ENCODE results near the gene SUSD5. TPM values are rescaled to one million over a fixed set of nuclear protein-coding genes. Genes with fewer than 3 reads are reported as not detected.

The SUSD5 gene
- total and polyA plus RNA-seq, 2 experiments from 2014 or later: 1.4 to 3.6 TPM

GRCh38 chr3:33236005-33236404, 17.4 kb upstream of the SUSD5 start:
- H3K4me1 Mint-ChIP-seq: no peaks in the 10 kb centered on the region; the same call in 2 of the 3 replicates
- no peak overlapping the region for H3K27ac ChIP-seq (ENCODE audit: low read depth)
- no peak for ATAC-seq
- no peak overlapping the region for H3K4me3 Mint-ChIP-seq
- no peaks in the 10 kb centered on the region for H3K9me2 ChIP-seq (ENCODE audit: insufficient read depth)
- TF ChIP-seq NANOG (IDR thresholded peaks at IDR 0.05; ENCODE audit: borderline replicate concordance): no peak
- TF ChIP-seq JUNB (IDR thresholded peaks at IDR 0.05; ENCODE audit: unreplicated experiment): no peak
- H3K27me3 ChIP-seq (ENCODE audit: insufficient read depth): no peaks in the 10 kb centered on the region
- H3K4me3 ChIP-seq: no peak overlapping the region
- 0 out of 2 replicates have a peak, but pooled peaks cover 6% of the 10 kb centered on the region for H3K4me1 ChIP-seq (ENCODE audit: insufficient read depth)
- no peaks in the 10 kb centered on the region for H4K20me1 ChIP-seq (replicated peaks; ENCODE audit: insufficient read depth)
- H3K4me2 ChIP-seq: no peak overlapping the region
- no peak overlapping the region for H3K27ac Mint-ChIP-seq
- peak overlapping the region; percentile 31; the same call in 1 of the 2 replicates for H2AFZ ChIP-seq
- H3K9me3 Mint-ChIP-seq: no peaks in the 10 kb centered on the region
- H3K36me3 ChIP-seq (ENCODE audit: insufficient read depth): no peaks in the 10 kb centered on the region
- no peaks in the 10 kb centered on the region for H3K79me2 ChIP-seq (replicated peaks; ENCODE audit: insufficient read depth)
- no peaks in the 10 kb centered on the region for H3K36me3 Mint-ChIP-seq (ENCODE audit: low read depth)
- DNase-seq (ENCODE audit: low spot score): no peak
- H3F3A ChIP-seq (replicated peaks; ENCODE audit: low read depth): no peaks in the 10 kb centered on the region
- H3K27me3 Mint-ChIP-seq (ENCODE audit: insufficient read depth, low read depth, poor library complexity): peaks cover 3% of the 10 kb centered on the region

GRCh38 chr3:33233884-33234283, 15.3 kb upstream of the SUSD5 start:
- Histone ChIP-seq H4K20me1 (replicated peaks; ENCODE audit: insufficient read depth) (no peaks in the 10 kb centered on the region), H3K79me2 (replicated peaks; ENCODE audit: insufficient read depth) (no peaks in the 10 kb centered on the region), H3K9me2 (ENCODE audit: insufficient read depth) (no peaks in the 10 kb centered on the region), H3K27me3 (ENCODE audit: insufficient read depth) (no peaks in the 10 kb centered on the region), H3K36me3 (ENCODE audit: insufficient read depth) (no peaks in the 10 kb centered on the region), H2AFZ (0 out of 2 replicates have a peak overlapping the region, but pooled peaks have one; percentile 32), H3K4me3 (no peak overlapping the region), H3K27ac (ENCODE audit: low read depth) (no peak overlapping the region), H3K4me2 (no peak overlapping the region), H3K4me1 (ENCODE audit: insufficient read depth) (0 out of 2 replicates have a peak, but pooled peaks cover 6% of the 10 kb centered on the region), H3F3A (replicated peaks; ENCODE audit: low read depth) (no peaks in the 10 kb centered on the region)
- Mint-ChIP-seq H3K27me3 (ENCODE audit: insufficient read depth, low read depth, poor library complexity) (peaks cover 4% of the 10 kb centered on the region), H3K4me1 (no peaks in the 10 kb centered on the region; the same call in 2 of the 3 replicates), H3K4me3 (no peak overlapping the region), H3K36me3 (ENCODE audit: low read depth) (no peaks in the 10 kb centered on the region), H3K27ac (no peak overlapping the region), H3K9me3 (no peaks in the 10 kb centered on the region)
- TF ChIP-seq EZH2 (IDR thresholded peaks at IDR 0.05; ENCODE audit: low read depth, unreplicated experiment): no peak
- TF ChIP-seq CTCF (conservative IDR thresholded peaks at IDR 0.05; ENCODE audit: low read depth in 2 of 2): peak in 1 of 2 experiments; percentile 41; a peak in 2 of 4 replicates
- TF ChIP-seq NANOG (IDR thresholded peaks at IDR 0.05; ENCODE audit: borderline replicate concordance): no peak
- DNase-seq (ENCODE audit: low spot score) (no peak), ATAC-seq (no peak)

GRCh38 chr3:33231756-33232465, 13.3 kb upstream of the SUSD5 start:
- DNase-seq (ENCODE audit: low spot score): peak; percentile 33
- Histone ChIP-seq H3K9me2 (ENCODE audit: insufficient read depth) (no peaks in the 10 kb centered on the region), H3K27ac (ENCODE audit: low read depth) (no peak overlapping the region), H3F3A (replicated peaks; ENCODE audit: low read depth) (no peaks in the 10 kb centered on the region), H3K79me2 (replicated peaks; ENCODE audit: insufficient read depth) (no peaks in the 10 kb centered on the region), H3K4me2 (no peak overlapping the region), H2AFZ (peak overlapping the region; percentile 89), H4K20me1 (replicated peaks; ENCODE audit: insufficient read depth) (no peaks in the 10 kb centered on the region), H3K36me3 (ENCODE audit: insufficient read depth) (no peaks in the 10 kb centered on the region), H3K4me3 (no peak overlapping the region), H3K4me1 (ENCODE audit: insufficient read depth) (0 out of 2 replicates have a peak, but pooled peaks cover 6% of the 10 kb centered on the region), H3K27me3 (ENCODE audit: insufficient read depth) (no peaks in the 10 kb centered on the region)
- no peak overlapping the region for H3K4me3 Mint-ChIP-seq
- no peaks in the 10 kb centered on the region; the same call in 2 of the 3 replicates for H3K4me1 Mint-ChIP-seq
- no peaks in the 10 kb centered on the region for H3K36me3 Mint-ChIP-seq (ENCODE audit: low read depth)
- no peak overlapping the region for H3K27ac Mint-ChIP-seq
- peaks cover 4% of the 10 kb centered on the region for H3K27me3 Mint-ChIP-seq (ENCODE audit: insufficient read depth, low read depth, poor library complexity)
- no peaks in the 10 kb centered on the region for H3K9me3 Mint-ChIP-seq
- peak; percentile 56; the same call in 2 of the 3 replicates for ATAC-seq
- TF ChIP-seq EZH2 (IDR thresholded peaks at IDR 0.05; ENCODE audit: low read depth, unreplicated experiment) (no peak), ZNF331 (CRISPR knock-in tag; IDR thresholded peaks at IDR 0.05; ENCODE audit: low read depth) (no peak), REST (IDR thresholded peaks at IDR 0.05; ENCODE audit: unreplicated experiment) (no peak), ETS1 (IDR thresholded peaks at IDR 0.05) (no peak), CREB1 (CRISPR knock-in tag; IDR thresholded peaks at IDR 0.05; ENCODE audit: low read depth) (no peak), ZNF114 (CRISPR knock-in tag; IDR thresholded peaks at IDR 0.05) (no peak), POLR2AphosphoS5 (IDR thresholded peaks at IDR 0.05; ENCODE audit: low read depth) (no peak), EZH2phosphoT487 (IDR thresholded peaks at IDR 0.05; ENCODE audit: unreplicated experiment) (no peak), STAT1 (IDR thresholded peaks at IDR 0.05; ENCODE audit: unreplicated experiment) (no peak), NANOG (IDR thresholded peaks at IDR 0.05; ENCODE audit: borderline replicate concordance) (no peak), JUNB (IDR thresholded peaks at IDR 0.05; ENCODE audit: unreplicated experiment) (no peak)

Measured in GM23338 (cell line).